NCI-H446 (cell line): ENCODE measurements around the gene FAM131B.

Experiments
- DNase-seq, 2 experiments: peaks; one replicate each; lab custom pipeline; 2025; lab: John Stamatoyannopoulos, UW

FAM131B gene

DNA sequence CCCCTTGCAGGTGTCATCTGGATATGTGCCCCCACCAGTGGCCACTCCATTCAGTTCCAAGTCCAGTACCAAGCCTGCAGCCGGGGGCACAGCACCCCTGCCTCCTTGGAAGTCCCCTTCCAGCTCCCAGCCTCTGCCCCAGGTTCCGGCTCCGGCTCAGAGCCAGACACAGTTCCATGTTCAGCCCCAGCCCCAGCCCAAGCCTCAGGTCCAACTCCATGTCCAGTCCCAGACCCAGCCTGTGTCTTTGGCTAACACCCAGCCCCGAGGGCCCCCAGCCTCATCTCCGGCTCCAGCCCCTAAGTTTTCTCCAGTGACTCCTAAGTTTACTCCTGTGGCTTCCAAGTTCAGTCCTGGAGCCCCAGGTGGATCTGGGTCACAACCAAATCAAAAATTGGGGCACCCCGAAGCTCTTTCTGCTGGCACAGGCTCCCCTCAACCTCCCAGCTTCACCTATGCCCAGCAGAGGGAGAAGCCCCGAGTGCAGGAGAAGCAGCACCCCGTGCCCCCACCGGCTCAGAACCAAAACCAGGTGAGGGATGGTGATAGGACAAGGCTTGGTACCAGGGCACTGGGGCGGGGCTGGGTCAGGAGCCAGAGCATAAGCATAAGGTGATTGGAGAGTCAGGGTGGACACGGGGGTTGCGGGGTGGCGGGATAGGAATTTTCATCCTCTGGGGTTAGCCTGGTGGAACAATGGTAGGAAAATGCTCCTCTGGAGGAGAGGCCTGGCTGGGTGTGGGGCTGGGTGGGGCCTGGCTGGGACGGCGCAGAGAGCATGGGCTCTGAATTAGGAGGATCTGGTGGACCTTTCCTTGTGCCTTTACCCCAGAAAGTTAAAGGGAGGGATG lies 20.5 kb upstream of the FAM131B start:
- DNase-seq: no peak

DNA sequence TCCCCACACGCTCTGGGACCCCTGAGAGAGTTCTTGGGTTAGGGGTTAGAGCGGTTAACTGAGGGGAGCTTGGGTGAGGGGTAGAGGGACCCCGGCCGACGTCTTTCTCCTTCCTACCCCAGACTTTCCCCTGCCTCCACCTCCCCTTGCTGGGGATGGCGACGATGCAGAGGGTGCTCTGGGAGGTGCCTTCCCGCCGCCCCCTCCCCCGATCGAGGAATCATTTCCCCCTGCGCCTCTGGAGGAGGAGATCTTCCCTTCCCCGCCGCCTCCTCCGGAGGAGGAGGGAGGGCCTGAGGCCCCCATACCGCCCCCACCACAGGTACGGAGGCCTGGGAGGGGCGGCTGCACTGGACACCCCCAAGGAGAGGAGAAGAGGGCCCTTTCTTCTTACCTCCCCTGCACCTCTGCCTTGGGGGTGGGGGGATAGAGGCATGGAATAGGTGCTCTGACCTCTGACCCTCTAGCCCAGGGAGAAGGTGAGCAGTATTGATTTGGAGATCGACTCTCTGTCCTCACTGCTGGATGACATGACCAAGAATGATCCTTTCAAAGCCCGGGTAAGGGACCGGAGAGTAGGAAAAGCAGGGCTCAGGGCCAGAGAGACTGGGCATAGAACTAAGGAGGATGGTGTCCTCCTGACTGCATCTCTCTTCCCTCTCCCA lies 19.7 kb upstream of the FAM131B start:
- DNase-seq: no peak

DNA sequence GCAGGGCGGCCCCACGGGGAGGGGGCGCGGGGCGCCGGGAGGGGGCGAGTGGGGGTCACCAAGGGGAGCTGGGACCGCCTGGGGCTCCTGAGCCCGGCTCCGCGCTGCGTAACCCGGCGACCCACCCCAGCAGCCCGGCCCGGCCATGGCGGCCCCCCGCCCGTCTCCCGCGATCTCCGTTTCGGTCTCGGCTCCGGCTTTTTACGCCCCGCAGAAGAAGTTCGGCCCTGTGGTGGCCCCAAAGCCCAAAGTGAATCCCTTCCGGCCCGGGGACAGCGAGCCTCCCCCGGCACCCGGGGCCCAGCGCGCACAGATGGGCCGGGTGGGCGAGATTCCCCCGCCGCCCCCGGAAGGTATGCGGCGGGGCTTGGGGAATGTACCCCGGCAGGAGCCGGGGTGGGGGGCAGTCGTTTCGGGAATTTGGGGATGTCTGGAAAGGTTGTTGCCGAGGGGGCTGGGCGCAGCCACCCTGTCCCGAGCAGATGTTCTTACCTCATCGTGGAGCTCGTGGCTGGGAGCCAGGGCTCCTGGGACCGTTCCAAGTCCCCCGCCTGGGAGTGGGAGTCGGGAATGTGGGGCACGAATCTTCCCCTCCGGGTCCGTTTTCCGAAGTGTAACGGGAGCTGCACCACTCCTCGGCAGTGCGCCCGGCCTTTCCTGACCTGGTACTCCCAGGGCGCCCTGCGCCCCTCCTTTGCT lies 19.1 kb upstream of the FAM131B start:
- DNase-seq: peak in 1 of 2 experiments; percentile 70

DNA sequence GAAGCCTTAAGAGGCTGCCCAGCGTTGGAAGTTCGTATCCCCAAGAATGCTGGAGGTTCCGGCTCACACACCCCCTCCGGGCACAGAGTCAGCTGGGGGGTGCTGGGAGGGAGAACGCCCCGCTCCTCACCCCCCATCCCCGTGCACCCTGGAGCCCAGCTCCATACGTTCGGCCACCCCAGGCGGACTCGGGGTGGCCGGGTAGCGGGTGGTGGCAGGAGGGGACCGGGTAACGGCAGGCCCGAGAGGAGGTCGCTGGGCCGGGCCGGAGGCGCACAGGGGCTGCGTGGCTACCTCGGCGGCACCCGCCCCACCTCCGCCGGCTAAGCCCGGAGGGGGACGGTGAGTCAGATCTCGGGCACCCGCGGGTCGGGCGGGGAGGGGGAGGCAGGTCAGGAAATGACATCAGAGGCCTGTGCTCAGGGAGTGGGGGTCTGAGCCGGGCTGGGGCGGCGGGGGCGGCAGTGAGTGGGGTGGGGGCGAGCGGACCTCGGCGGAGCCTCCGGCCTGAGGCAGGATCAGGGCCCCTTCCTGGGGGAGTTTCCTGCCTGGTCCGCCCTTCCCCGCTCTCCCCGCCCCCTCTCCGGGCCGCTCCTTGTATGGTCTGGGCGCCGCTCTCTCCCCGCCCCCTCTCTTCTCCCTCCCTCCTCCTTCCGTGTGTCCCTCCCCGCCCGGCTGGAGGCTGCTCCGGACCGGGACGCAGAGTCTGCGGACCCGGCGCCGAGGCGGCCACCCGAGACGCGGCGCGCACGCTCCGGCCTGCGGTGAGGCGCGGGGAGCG lies 18.3 kb upstream of the FAM131B start, which contains the start of gene ZYX:
ZYX (plus strand) TSS at position 700 of the 781 bp plus-strand sequence. CDS start 227 bp downstream, outside the sequence.
- DNase-seq: peak; percentile 47 to 81

DNA sequence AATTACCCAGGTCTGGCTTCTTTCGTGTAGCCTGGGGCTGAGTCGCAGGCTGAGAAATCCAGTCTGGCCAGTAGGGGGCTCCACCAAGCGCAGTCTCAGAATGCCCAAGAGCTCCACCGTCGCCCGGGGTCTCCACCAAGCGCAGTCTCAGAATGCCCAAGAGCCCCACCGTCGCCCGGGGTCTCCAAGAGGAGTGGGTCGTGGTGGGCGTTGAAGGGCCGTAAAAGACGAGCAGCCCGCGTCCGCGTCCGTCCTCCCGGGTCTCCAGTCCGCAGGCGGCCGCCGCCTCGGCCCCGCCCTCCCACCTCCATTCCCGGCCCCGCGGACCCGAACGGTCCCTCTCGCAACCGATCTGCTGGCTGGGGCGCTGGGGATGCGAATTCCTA lies 17.7 kb upstream of the FAM131B start:
- peak; percentile 53 to 82 for DNase-seq

DNA sequence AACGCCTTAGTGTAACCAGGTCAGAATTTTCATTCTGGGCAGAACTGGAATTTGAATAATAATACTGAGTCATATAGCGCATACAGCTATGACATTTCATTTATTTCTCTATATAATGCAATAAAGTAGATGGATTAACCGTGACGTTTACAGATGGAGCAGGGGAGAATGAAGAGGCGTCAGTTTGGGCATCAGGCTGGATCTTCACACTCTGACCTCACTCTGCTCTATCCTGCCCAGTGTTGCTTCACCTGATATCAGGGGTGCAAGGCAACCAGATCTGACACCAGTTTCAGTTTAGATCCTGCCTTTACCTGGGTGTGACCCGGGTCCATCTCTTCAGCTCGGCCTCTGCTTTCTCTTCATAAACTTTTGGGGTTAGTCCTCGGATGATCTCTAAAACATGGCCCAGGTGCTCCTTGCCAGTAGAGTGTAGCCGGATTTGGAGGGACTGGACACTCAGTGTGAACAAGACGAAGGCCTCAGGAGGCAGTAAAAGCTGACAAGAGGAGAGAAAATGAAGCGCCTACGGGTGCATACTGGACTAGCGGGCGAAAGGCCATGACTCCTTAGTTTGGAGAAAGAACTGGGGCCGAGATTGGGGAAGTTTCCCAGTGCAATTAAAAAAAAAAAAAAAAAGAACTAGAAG lies 17.2 kb upstream of the FAM131B start:
- no peak for DNase-seq

DNA sequence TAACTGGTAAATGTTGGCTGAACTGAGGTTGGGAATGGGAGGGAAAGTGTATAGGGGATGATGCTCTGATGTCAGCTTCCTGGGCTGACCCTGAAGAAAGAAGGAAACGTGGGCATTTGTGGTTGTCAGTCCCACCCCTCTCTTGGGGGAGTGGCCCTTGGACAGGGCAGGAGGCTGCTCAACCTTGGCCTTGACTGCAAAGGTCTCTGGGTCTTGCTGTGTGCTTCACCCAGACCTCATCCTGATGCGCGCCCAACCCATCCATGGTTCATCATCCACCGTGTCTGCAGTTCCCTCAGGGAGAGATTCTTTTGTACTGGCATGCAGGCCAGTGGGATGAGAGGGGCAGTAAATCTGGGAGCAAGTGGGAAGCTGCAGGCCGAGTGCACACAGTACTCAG lies 13.9 kb upstream of the FAM131B start:
- DNase-seq: no peak

DNA sequence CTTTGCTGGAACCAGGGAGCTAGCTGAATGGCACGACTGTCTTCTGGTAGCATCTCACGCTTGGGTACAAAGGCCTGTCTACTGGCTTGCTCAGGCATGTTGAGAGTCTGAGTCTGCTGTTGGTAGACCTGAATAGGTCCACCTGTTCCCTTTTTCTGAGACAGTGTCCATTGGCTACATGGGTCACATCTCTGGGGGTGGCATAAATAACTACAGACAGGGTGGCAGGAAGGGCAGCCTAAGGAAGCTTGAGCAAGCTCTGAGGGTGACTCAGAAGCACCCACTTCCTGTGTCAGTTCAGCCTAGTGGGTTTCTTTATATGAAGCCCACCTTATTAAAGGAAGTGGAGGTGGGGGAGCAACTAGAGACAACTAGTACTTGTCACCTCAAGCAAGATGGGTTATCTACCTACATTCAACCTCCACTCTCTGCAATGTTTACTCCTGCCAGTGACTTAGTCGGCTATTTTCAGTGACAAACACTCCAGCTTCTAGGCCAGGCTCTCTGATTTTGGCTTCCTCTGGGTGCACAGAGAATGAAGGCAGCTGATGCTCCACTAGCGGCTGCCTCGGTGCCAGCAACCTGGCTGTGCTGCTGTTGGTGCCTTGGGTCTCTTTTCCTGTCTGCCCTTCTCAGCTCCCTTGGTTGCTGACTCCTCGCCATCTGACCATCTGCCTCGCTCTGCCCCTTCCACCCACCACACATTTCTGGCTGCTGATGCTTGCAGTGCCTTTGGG lies 13.0 kb upstream of the FAM131B start:
- peak in 1 of 2 experiments; percentile 29 for DNase-seq

DNA sequence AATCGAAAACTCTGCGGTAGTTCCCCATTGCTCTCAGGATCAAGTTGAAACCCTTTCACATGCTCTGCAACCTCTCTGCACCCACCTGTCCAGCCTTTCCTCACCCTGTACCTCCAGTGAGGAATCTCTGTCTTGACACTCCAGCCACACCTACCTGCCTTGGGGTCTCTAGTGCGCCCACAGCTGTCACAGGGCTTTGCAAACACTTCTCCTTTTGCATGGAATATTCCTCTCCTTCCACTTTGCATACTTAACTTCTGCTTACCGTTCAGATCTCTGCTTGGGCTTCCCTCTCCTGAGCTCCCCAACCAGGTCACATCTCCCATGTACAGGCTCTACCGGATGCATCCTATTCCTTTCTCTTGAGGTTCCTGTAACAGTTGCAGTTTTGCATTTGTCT lies 12.0 kb upstream of the FAM131B start:
- DNase-seq: no peak

DNA sequence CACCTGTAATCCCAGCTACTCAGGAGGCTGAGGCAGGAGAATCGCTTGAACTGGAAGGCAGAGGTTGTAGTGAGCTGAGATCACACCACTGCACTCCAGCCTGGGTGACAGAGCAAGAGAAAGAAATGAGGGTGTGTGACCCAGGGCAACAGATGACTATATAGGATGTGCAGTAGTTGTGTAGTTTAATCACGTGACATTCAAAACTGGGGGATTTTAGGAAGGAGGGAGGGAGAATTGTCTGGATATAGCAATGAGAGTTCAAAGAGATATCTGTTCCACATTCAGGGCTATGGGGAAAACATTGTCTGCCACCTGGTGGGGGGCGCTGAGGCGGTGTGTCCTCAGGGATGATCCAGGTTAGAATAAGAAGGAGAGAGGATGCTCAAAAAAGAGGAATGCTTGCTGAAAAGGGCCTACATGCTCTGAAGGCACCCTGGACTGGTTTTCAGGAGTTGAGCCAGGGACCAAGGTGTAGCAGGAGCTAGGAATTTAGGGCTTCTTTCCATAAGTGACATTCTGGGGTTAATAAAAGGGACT lies 10.8 kb upstream of the FAM131B start:
- no peak for DNase-seq

DNA sequence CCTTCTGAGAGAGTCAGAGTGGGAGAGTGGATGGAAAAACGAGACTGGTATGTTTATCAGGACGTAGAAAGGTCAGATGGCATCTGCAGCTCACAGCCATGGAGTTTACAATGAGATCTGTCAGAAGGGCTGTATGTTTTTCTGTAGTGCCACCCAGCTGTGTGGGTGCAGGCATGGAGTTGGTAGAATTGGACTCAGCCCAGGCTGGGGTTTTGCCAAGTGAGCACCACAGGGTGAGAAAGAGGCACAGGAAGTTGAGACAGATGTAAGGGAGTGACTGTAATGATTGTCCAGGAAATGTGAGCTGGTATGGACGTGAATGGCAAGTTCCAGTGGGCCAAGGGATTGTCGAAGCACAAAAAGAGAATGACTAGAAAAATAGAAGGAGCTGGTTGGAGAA lies 9.6 kb upstream of the FAM131B start:
- peak in 1 of 2 experiments; percentile 37 for DNase-seq

DNA sequence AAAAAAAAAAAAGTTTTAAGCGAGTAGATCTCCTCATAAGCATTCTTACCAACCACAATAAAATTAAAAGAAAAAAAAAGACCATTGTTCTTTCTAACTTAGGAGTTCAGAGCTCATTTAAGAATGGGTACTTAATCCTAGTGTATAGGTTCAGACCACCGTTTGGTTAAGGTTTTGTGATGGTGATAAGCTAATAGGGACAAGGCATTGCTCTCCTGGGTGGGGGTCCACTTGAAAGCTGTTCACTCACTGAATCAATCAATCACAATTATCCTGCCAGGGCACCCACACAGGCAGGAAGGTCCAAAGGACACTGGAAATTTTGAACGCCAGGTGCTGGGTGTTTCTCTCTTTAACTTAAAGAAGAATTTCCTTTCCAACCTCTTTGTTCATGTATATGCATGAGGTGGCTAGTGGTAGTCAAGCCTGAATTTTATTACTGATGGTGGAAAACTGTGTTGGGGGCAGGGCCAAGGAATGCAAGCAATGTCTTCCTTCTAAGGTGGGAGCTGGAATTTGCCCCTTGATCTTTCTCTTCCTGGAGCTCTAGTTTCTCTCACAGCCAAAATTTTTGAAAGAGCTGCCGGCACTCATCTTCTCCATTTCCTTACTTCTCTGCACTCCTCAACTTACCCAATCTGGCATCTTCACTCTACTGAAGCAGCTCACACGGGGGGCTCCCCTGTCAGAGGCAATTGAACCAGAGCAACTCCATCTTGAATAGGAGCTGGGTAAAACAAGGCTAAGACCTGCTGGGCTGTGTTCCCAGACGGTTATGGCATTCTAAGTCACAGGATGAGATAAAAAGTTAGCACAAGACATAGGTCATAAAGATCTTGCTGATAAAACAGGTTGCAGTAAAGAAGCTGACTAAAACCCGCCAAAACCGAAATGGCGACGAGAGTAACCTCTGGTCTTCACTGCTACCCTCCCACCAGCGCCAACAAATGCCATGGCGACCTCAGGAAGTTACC lies 7.5 kb upstream of the FAM131B start:
- no peak for DNase-seq

DNA sequence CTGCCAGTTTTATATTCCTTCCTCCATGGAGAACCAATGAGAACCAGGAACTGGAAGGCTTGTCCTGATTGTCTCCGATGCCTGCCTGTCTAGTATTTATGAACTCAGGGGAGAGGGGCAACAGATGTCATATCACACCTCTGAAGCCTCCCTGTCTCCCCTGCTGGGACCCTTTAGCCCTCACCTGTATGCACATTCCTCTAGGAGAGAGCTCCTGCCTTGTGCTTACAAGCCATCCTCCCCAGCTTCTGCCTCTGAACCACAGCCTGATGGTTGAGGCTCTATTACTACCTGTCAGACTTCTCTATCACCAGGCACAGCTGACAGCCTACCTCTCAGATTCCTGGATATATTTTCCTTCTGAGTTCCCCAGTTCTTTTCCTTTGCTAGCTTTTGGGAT lies 5.9 kb upstream of the FAM131B start:
- DNase-seq: no peak

DNA sequence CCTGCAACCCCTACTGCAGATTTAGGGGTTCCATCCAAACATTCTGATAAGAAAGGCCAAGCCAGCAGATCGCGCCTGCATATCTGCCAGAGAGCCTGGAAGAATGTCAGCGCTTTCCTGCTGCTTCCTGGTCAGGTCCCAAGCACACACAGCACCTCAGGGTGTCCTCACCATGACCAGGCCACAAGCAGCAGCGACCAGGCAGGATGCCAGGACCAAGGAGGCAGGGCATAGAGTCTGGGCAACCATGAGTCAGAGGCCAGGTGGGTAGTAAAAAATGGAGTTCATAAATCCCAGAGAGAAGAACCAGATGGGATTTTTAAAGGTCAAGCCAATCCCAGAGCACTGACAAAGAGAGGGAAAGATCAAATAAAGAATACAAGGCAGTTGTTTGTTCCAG lies 5.5 kb upstream of the FAM131B start:
- DNase-seq: no peak

DNA sequence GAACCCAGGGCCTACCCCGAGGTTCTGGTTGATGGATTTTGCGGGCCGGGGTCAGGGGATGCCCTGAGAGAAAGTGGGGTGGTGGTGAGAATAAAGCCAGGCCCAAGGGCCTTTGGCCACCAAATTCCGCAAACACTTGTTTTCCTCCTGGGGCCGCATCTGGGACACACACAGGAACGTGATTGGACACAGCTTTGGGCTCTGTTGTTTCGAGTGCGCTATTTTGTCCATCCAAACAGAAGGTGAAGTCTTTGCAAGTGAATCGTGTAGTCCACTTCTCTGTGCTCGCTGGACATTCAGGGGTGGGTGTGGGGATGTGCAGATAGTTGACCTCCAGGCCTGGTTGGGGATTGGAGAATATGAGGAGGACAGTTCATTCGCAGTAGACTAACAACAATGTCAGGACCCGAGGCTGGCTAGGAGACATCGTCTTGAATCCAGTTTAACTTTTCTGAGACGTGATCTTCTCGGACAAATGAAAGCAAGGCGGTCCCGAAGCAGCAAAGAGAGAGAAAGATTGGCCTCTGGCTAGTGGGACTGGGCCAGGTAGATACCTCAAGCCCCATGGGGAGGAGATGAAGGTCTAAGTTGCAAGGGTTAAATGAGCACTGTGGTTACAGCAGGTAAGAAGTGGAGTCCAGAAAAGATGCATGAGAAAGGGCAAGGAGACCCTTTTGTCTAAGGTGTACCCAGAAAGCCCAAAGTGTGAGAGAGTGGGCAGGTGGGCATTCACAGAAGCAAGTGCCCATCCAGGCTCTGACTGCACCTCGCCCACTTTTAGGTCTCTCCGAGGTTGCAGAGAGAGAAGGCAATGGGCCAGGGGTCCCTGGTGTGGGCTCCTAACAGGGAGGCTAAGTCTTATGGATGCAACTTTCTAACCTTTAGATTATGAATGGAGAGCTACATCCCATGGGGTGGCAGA lies 764 bp upstream of the FAM131B start:
- no peak for DNase-seq

DNA sequence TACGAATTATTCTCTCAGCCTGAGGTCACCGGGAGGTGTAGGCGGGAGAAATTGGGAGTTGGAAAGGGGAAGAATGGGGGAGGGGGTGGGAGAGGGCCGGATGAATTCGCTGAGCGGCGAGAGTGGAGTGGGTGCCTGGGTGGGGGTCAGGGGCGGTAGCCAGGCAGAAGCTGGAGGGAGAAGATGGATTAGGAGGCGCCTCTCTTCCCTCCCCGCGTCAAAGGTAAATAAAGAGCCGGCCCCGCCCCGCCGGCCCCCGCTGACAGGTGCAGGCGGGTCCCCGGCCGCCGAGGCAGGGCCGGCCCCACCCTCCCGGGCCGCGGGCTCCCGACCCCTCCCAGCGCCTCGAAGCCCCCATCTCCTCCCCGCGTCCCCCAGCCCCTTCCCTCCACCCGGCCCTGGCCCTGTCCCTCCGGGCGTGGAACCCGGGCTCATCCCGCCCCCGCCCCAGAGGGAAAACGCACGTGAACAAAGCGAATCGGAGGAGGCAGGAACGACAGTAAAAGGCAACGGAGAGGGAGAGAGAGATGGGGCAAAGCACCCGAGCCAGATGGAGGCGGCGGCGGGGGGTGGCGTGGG lies 872 bp downstream of the FAM131B start:
- no peak for DNase-seq

DNA sequence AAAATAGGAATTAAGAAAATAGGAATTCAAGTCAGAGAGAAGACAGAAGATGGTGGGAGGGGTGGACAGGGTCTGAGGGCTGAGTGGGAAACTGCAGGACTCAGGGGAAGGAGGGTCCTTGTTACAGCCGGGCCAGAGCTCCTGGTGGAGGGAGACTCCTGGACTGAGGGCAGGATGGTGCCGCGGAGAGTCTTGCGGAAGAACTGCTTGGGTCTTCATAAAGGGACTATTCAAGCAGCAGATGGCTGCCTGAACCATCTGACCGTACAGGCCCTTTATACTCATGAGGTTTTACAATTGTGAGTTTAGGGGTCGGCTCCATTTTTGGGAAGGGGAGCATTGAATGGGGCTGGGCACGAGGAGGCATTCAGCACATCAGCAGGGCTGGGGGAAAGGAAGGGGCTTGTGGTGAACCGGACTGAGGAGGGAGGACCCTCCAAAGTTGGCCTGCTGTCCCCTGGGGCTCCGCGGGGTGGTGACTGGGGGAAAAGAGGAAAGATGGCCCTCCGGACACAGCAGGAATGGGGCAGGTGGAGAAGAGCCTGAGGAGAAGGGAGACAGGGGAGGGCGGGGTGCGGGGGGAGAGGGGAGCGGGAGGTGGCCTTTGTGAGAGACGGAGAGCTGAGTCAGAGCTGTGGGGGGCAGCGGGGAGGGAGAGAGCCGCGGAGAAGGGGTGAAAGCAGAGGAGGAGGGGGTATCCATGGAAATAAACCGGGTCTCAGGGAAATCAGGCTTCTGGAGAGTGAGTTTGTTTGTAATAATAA lies 1.5 kb downstream of the FAM131B start:
- DNase-seq: no peak
